Measurements from ENCODE around the gene NFATC2. TPM values are rescaled to one million over a fixed set of nuclear protein-coding genes. Genes with fewer than 3 reads are reported as not detected.

Gene NFATC2
- total and polyA plus RNA-seq, 2 experiments from 2014 or later = 0.52 to 0.59 TPM

DNA sequence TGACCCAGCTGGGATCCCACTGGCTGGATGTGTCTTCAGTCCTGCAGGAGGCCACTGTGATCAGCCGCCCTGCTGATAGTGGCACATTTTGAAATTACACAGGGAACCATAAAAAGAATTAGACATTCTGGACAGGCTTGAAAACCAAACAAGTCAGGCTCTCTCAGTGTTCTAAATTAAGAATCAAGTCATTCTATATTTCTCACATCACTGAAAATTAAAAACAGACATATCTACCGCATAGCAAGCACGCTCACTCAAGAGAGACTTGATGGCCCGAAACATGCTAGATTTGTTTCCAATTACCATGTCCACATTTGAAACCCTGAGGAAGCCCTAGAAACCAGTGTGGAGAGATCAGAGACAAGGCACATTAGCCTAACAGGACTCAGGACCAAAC is 57.7 kb downstream of the NFATC2 start:
- TF ChIP-seq NANOG (IDR thresholded peaks at IDR 0.05; ENCODE audit: borderline replicate concordance) (no peak), CREB1 (CRISPR knock-in tag; IDR thresholded peaks at IDR 0.05; ENCODE audit: low read depth) (no peak), POLR2AphosphoS5 (IDR thresholded peaks at IDR 0.05; ENCODE audit: low read depth) (no peak), EZH2phosphoT487 (IDR thresholded peaks at IDR 0.05; ENCODE audit: unreplicated experiment) (no peak), EZH2 (IDR thresholded peaks at IDR 0.05; ENCODE audit: low read depth, unreplicated experiment) (no peak)
- TF ChIP-seq, protein P1, sequence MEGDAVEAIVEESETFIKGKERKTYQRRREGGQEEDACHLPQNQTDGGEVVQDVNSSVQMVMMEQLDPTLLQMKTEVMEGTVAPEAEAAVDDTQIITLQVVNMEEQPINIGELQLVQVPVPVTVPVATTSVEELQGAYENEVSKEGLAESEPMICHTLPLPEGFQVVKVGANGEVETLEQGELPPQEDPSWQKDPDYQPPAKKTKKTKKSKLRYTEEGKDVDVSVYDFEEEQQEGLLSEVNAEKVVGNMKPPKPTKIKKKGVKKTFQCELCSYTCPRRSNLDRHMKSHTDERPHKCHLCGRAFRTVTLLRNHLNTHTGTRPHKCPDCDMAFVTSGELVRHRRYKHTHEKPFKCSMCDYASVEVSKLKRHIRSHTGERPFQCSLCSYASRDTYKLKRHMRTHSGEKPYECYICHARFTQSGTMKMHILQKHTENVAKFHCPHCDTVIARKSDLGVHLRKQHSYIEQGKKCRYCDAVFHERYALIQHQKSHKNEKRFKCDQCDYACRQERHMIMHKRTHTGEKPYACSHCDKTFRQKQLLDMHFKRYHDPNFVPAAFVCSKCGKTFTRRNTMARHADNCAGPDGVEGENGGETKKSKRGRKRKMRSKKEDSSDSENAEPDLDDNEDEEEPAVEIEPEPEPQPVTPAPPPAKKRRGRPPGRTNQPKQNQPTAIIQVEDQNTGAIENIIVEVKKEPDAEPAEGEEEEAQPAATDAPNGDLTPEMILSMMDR (conservative IDR thresholded peaks at IDR 0.05; ENCODE audit: low read depth in 2 of 2) = no peak
- TF ChIP-seq, protein P2, sequence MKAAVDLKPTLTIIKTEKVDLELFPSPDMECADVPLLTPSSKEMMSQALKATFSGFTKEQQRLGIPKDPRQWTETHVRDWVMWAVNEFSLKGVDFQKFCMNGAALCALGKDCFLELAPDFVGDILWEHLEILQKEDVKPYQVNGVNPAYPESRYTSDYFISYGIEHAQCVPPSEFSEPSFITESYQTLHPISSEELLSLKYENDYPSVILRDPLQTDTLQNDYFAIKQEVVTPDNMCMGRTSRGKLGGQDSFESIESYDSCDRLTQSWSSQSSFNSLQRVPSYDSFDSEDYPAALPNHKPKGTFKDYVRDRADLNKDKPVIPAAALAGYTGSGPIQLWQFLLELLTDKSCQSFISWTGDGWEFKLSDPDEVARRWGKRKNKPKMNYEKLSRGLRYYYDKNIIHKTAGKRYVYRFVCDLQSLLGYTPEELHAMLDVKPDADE (IDR thresholded peaks at IDR 0.05) = no peak
- TF ChIP-seq, protein P3, sequence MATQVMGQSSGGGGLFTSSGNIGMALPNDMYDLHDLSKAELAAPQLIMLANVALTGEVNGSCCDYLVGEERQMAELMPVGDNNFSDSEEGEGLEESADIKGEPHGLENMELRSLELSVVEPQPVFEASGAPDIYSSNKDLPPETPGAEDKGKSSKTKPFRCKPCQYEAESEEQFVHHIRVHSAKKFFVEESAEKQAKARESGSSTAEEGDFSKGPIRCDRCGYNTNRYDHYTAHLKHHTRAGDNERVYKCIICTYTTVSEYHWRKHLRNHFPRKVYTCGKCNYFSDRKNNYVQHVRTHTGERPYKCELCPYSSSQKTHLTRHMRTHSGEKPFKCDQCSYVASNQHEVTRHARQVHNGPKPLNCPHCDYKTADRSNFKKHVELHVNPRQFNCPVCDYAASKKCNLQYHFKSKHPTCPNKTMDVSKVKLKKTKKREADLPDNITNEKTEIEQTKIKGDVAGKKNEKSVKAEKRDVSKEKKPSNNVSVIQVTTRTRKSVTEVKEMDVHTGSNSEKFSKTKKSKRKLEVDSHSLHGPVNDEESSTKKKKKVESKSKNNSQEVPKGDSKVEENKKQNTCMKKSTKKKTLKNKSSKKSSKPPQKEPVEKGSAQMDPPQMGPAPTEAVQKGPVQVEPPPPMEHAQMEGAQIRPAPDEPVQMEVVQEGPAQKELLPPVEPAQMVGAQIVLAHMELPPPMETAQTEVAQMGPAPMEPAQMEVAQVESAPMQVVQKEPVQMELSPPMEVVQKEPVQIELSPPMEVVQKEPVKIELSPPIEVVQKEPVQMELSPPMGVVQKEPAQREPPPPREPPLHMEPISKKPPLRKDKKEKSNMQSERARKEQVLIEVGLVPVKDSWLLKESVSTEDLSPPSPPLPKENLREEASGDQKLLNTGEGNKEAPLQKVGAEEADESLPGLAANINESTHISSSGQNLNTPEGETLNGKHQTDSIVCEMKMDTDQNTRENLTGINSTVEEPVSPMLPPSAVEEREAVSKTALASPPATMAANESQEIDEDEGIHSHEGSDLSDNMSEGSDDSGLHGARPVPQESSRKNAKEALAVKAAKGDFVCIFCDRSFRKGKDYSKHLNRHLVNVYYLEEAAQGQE (IDR thresholded peaks at IDR 0.05; ENCODE audit: unreplicated experiment) = no peak
- H3K36me3 Mint-ChIP-seq (ENCODE audit: low read depth) = no peaks in the 10 kb centered on the region
- ATAC-seq = no peak

More for the DNA sequence above, 57.7 kb downstream of the NFATC2 start:
- Histone ChIP-seq H3K9me2 (ENCODE audit: insufficient read depth) (no peaks in the 10 kb centered on the region; the same call in 1 of the 2 replicates), H3K79me2 (replicated peaks; ENCODE audit: insufficient read depth) (no peaks in the 10 kb centered on the region), H2AFZ (no peak overlapping the region), H3K4me2 (no peak overlapping the region), H4K20me1 (replicated peaks; ENCODE audit: insufficient read depth) (no peaks in the 10 kb centered on the region), H3K4me1 (ENCODE audit: insufficient read depth) (no peaks in the 10 kb centered on the region), H3K27me3 (ENCODE audit: insufficient read depth) (no peaks in the 10 kb centered on the region), H3K27ac (ENCODE audit: low read depth) (no peak overlapping the region), H3K4me3 (no peak overlapping the region), H3F3A (replicated peaks; ENCODE audit: low read depth) (no peaks in the 10 kb centered on the region), H3K36me3 (ENCODE audit: insufficient read depth) (no peaks in the 10 kb centered on the region)
- DNase-seq (ENCODE audit: low spot score) = no peak
- H3K9me3 Mint-ChIP-seq = no peaks in the 10 kb centered on the region
- H3K27me3 Mint-ChIP-seq (ENCODE audit: insufficient read depth, low read depth, poor library complexity) = peaks cover 4% of the 10 kb centered on the region
- peaks cover 14% of the 10 kb centered on the region for H3K4me1 Mint-ChIP-seq
- no peak overlapping the region for H3K27ac Mint-ChIP-seq
- no peak overlapping the region for H3K4me3 Mint-ChIP-seq
